Activated T-cell treated with anti-CD3 and anti-CD28 coated beads, Interleukin-2, amount 50 U/mL, for 4 hours (primary cell): Measurements from ENCODE around the gene TBC1D12. TPM values are rescaled to one million over a fixed set of nuclear protein-coding genes. Genes with fewer than 3 reads are reported as not detected.

Experiments used
- ATAC-seq, 2 donors: fragments of 200-7000 bp; cut with Tn5 transposase; one replicate each; pipeline ENCODE4 v1.10.0; 2021
- DNase-seq: peaks from one replicate; pipeline ENCODE4 v3.0.0-alpha.2; 2020
- H3K27me3 Mint-ChIP-seq: one replicate; pipeline ENCODE4 v1.8.0; 2021; ENCODE audit warnings: low read depth, mixed read lengths
- H3K36me3 Mint-ChIP-seq: one replicate; pipeline ENCODE4 v1.8.0; 2022; ENCODE audit warnings: mixed read lengths; ENCODE audit not compliant: insufficient read depth
- H3K4me1 Mint-ChIP-seq: one replicate; pipeline ENCODE4 v1.8.0; 2021; ENCODE audit warnings: low read depth, mixed read lengths
- H3K4me3 Mint-ChIP-seq: one replicate; pipeline ENCODE4 v1.8.0; 2021; ENCODE audit warnings: mild to moderate bottlenecking, moderate library complexity, mixed read lengths
- H3K9me3 Mint-ChIP-seq: one replicate; pipeline ENCODE4 v1.8.0; 2021; ENCODE audit warnings: mixed read lengths
- total RNA-seq, 3 donors: library from RNA; stranded (reverse); gene quantifications; one replicate each; pipeline ENCODE4 v1.2.1, GENCODE V29; 2021

Gene TBC1D12
- total RNA-seq, 3 donors from 2014 or later = 0.27 to 0.38 (median 0.32) TPM

GRCh38 chr10:94571528-94571927 is 169.2 kb downstream of the TBC1D12 start:
- Mint-ChIP-seq H3K27me3 (no peaks in the 10 kb centered on the region), H3K4me1 (peaks cover 2% of the 10 kb centered on the region), H3K36me3 (peaks cover 6% of the 10 kb centered on the region), H3K4me3 (no peak overlapping the region), H3K9me3 (no peaks in the 10 kb centered on the region)
- ATAC-seq = no peak
- DNase-seq = no peak

GRCh38 chr10:94578790-94579189 is 176.4 kb downstream of the TBC1D12 start:
- no peaks in the 10 kb centered on the region for H3K9me3 Mint-ChIP-seq
- peaks cover 5% of the 10 kb centered on the region for H3K36me3 Mint-ChIP-seq
- ATAC-seq (no peak), DNase-seq (no peak)
- no peak overlapping the region for H3K4me3 Mint-ChIP-seq
- H3K27me3 Mint-ChIP-seq = no peaks in the 10 kb centered on the region
- H3K4me1 Mint-ChIP-seq = no peaks in the 10 kb centered on the region

GRCh38 chr10:94583124-94583523 is 180.8 kb downstream of the TBC1D12 start:
- Mint-ChIP-seq H3K36me3 (peaks cover 3% of the 10 kb centered on the region), H3K4me1 (no peaks in the 10 kb centered on the region), H3K9me3 (no peaks in the 10 kb centered on the region), H3K4me3 (no peak overlapping the region), H3K27me3 (no peaks in the 10 kb centered on the region)
- ATAC-seq (no peak), DNase-seq (no peak)

Other genes starting within 250 kb of the TBC1D12 start
- 10 to 100 TPM; 48.8 to 54.6 (median 52.8) TPM for gene NOC3L, start 39.6 kb upstream of the TBC1D12 start, total RNA-seq
- gene HELLS, start 143.2 kb downstream of the TBC1D12 start, total RNA-seq = 100 to 1,000 TPM in 1 of 3 donors, 10 to 100 TPM in 2; 87.9 to 119 (median 92.7) TPM